GM19238 (cell line): ENCODE measurements around the gene KCNQ1.

Source experiments
- DNase-seq: peaks from one replicate; pipeline ENCODE4 v3.0.0; 2011; ENCODE audit warnings: low spot score; ENCODE audit not compliant: insufficient read length

The KCNQ1 gene

GRCh38 chr11:2890466-2891294, 445.9 kb downstream of the KCNQ1 start:
- no peak for DNase-seq

DNA sequence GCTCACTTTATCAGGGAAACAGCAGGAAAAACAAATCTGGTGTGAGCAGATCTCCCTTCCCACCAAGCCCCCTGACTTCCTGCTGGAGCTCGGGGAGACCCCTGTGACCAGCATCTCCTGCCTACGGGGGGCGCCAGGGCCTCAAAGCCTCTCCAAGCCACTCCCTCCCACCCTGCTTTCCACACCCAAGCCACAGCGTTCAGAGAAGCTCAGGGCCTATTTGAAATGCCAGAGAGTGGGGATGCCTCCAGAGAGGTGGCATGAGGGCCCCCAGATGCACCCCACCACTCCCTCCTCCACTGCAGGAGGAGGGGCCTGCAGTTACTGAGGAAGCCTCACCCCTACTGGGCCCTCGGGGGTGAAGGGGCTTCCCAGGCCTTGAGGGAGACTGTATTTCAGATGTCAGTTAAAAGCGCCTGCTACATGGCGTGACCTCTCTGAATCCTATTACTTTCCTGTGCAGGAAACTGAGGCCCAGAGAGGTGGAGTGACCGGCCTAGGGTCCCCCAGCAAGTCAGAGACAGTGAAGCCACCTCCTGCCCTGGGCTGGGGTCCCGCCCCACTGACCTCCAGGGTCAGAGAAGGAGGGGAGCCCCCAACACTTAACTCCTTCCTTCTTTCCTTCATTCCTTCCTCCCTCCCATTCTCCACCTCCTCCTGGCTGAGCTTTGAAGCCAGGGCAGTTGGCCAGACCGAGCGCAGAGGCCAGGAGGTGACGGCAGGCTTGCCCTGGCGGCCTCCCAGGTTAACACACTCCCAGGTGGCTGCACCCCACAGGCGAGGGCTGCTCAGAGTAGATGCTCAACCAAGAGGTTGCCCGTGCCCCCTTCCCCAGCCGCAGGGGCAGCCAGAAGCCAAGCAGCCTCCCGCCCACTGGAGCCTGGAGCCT, 446.8 kb downstream of the KCNQ1 start:
- DNase-seq = no peak

DNA sequence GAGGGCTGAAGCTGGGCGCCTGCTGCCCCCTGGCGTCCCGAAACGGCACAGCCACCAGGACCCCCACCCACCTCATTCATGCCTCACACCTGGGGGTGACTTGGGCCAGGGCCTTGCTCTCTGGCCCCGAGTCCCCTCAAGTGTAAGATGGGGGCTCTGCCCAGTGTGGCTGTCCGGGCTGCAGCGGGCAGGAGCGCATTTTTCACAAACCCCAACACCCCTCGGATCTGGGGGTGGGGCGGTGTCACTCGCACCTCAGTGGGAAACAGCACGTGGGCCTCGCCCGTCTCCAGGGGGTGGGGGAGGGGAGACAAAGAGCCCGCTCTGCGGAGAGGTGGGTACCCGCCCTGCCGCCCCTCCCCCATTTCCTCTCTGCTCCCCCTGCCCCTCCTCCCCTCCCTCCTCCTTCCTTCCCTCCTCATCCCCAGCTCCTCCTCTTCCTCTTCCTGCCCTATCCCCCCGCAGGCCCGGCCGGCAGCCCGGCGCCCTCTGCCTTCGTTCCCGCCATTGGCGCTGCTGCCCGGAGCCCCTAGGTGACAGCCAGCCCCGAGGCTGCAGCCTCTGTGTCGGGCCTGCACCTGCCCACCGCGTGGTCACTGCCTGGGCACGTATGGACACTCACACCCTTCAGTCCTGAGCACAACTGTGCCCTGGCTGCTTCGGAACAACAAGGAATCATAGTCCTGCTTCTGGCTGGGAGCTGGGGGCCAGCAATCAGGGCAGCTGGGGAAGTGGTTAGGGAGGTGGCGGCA, 447.6 kb downstream of the KCNQ1 start:
- peak; percentile 70 for DNase-seq

GRCh38 chr11:2892967-2893528, 448.2 kb downstream of the KCNQ1 start:
- DNase-seq = no peak

DNA sequence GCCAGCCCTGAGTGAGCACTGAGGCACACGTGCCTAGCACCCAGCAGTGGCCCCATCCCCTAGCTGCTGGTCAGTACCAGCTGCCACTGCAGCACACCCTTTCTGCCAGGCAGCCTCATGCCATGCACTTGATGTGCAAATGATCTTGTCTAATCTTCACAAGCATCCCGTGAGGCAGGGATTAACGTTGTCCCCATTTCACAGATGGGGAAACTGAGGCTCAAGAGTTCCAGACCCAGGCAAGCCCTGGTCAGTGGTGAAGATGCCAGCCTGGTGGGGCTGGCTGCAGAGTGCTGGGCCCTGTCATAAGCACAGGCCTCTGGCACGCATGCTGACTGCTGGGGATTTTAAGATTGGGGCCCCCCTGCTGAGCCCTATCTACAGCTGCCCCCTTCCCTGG, 449.1 kb downstream of the KCNQ1 start:
- DNase-seq = no peak

- no peak for DNase-seq
These were observed 451.2 kb downstream of the KCNQ1 start for GRCh38 chr11:2896047-2896446.

- no peak for DNase-seq
These were observed 452.2 kb downstream of the KCNQ1 start for GRCh38 chr11:2897048-2897447.

- no peak for DNase-seq
These were observed 453.7 kb downstream of the KCNQ1 start for GRCh38 chr11:2898366-2899079.
